Stimulated activated CD4-positive, alpha-beta T cell treated with anti-CD3 and anti-CD28 coated beads, Interleukin-4, amount 100 ng/mL, for 48 hours (primary cell): Measurements from ENCODE around the gene ARID5A.
A peak's percentile ranks its signal among the peaks of the same experiment; 100 is the strongest.

ENCODE experiments used
- DNase-seq, 2 donors: peaks; one replicate each; pipeline ENCODE4 v3.0.0-alpha.2; 2020; ENCODE audit warnings: low read depth in 2 of 2

ARID5A gene

DNA sequence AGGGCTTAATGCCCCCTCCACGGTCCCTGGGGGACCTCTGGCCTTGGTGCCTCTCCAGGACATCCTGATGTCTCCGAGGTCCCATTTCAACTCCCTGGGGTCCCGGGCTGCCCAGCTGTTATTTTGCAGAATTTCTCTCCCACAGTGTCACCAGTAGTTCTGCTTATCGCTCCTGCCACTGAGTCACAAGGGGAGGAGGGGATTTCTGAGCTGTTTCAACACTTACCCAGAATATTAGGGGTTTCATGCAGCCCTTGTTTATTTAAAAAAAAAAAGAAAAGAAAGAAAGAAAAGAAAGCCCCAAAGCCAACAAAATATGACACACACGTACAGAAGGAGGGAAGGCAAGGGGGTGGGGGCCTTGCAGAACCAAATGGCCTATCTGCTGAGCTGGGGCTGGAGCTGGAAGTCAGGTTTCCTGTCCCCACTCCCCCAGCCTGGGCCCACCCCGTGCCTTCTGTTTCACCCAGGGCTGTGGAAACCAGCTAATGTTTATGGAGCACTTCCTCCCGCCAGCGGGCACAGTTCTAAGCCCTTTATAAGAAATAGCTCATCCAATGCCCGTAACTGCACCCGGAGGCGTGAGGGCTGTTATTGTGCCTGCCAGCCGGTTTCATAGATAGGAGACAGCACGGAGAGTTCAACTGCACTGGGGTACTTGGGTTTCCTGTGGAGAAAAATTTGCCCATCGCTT, 8.4 kb upstream of the ARID5A start:
- DNase-seq, result peak; percentile 66 to 80

DNA sequence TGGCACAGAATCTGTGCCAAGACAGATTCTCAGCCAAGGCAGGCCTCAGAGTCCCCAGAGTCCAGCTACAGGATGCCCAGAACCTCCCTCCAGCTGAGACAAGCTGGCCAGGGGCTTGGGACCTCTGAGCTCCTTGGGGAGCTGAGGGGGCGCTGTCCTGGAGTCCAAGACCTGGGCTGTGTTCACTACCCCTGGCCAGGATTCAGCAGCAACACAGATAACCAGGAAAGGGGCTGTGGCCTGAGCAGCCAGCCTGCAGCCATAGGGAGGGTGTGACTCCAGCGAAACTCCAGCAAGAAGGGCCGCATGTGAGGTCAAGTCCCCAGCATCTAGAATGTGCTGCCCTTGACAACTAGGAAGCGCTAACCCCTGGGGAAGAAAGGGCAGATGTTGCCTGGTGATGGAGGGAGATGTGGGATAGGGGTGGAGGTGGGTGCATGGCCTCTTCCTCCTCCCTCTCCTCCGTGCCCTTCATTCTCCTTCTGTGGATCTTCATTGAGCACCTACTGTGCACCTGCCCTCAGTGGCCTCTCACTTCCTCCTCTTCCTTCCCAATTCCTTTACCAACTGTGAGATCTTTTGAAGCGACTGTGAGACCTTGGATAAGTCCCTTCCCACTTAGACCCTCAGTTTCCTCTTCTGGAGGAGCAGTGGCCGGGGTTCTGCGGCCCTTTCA, 7.7 kb upstream of the ARID5A start:
- DNase-seq, result no peak

DNA sequence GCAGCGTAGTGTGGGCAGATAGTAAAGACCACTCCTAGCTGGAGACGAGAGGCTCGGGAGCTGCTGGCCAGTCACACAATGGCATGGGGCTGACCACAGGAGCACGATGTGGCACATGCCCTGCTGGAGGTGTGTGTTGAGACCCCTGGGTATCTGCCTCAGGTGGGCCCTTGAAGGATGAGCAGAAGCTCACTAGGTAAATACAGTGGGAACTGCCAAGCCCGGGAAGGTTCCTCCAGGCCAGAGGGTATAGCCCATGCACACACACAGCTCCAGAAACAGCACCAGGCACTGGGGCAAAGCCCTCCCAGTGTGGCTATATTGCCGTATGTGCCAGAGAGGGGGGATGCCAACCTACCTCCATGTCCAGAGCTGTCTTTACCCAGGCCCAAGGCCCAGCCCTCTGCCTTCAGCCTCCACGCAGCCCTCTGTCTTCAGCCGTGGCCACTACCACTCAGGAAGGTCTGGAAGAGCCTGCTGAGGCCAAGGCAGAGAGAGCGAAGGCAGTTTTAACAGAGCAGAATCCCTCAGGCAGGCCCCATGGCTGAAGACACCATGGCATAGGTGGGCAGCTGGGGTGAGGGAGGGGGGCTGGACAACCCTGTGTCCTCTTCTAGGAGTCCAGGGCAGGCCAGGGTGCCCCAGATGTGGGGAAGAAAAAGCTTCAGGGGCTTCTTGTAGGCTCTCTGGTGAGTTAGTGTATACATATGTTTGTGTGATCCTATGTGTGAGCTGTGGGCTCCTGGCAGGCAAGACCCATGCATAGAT, 7.0 kb upstream of the ARID5A start:
- no peak for DNase-seq

DNA sequence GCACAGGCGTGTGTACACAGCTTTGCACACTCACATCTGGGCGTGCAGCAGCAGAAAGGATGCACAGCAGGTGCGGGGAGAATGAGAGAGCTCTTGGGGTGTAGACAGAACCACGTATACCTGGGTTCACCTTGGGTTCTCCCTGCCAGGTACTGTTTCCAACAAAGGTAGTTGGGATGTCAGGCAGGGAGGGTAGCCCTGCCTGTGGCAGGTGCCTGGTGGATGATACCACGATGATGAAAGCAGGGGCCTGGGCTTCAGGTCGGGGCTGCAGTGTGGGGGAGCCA, 6.5 kb upstream of the ARID5A start:
- DNase-seq, result no peak

DNA sequence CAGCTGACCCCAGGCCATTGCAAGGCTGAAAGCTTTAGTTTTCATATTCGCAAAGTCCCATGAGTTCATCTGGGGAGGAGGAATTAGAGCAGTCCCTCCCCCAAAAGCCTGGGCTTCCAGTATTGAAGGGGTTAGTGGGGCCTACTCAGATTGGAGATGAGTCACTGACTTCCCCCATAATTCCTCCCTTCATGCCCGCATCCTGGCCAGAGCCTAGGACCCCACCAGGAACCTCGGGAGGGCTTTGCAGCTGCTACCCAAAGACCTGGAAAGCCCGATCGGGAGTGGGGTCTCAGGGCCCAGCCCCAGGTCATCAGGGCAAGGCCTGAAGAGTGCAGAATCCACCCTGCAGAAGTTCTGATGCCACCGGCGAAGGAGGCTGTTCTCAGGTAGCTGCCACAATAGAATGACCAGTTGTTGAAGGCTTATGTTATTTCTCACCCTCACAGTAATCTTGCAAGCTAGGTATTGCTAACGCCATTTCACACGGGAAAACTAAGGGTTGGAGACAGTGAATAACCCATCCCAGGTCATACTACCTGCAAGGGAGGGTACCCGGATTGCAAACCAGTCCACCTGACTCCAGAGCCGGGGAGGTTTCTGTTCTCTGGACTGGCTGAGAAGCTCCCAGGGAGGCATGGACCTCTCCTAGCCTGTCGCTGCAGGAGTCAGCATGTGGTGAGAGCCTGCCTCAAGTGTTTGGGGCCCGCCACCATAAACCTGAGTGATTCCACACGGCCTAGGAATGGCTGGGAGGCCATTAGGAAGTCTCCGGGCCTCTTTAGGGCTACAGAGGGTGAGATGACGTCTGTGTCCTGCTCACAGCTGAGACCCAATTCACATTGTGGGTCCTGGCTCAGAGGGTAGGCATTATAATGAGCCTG, 5.8 kb upstream of the ARID5A start:
- no peak for DNase-seq

DNA sequence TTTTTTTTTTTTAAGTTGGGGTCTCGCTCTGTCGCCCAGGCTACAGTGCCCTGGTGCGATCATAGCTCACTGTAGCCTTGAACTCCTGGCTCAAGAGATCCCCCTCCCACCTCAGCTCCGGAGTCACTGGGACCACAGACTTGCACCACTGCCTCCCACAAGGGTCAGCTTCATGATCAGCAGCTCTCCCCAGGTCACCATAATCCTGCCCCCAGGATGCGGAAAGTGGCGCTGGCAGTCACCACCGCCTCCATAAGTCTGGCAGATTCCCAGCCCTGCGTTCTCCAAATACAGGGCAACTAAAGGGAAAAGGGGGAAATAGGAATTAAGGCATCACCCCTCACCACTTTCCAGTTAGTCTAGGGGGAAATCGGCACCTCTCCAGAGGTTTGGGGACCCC, 5.2 kb upstream of the ARID5A start:
- DNase-seq, result no peak

DNA sequence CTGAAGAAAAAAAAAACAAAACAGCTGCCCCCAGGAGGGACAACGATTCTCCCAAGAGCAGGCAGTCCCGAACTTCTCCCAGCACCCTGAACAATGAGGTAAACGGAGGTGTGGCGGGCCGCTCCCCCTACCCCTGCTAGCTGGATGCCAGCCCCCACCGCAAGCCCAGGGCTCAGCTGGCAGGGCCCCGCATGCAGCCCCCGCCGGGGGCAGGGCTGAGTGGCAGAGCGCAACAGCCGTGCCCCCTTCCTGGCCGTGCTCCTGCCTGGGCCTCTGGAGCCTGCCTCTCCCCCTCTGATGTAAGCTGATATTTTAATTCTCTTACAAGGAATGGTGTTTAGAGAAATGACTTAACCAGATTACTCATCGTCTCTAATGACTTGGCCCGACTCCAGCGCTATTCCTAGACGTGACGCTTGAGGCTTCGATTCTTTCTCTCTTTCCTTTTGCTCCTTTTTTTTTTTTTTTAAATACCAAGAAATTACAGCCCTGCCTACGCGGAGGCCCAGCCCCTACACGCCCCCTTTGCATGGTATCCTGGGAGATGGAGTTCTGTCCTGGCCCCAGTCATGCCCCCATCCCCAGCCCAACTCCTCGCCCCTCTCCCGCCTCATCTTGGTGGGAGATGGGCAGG, 4.6 kb upstream of the ARID5A start:
- peak; percentile 82 to 86 for DNase-seq

DNA sequence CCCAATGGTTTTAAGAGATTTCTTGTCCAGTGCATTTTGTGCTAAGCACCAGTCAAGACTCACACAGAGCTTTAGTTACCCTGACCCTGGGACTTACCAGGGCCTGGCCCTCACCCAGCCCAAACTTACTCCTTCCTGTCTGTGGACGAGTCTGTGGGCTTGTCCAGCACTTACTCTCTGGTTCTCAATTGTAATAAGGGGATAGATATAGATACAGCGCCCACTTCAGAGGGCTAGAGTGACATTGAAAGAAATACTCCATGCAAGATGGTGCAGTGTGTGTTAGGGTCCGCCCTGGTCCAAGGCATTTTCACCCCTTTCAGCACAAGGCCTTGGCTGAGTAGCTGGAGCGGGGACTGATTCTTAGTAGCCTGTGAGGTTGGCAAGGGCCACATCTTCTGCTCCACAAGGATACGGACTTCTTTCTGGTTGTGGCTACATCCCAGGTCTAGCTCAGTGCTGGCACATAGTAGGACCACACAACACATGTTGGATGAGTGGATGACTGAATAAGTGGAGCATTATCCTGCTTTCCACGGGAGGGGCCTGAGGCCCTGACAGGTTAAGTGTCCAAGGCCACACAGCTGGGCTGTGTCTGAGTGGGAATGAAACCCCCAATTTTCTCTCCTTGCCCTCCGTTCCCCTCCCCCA, 3.8 kb upstream of the ARID5A start:
- no peak for DNase-seq

DNA sequence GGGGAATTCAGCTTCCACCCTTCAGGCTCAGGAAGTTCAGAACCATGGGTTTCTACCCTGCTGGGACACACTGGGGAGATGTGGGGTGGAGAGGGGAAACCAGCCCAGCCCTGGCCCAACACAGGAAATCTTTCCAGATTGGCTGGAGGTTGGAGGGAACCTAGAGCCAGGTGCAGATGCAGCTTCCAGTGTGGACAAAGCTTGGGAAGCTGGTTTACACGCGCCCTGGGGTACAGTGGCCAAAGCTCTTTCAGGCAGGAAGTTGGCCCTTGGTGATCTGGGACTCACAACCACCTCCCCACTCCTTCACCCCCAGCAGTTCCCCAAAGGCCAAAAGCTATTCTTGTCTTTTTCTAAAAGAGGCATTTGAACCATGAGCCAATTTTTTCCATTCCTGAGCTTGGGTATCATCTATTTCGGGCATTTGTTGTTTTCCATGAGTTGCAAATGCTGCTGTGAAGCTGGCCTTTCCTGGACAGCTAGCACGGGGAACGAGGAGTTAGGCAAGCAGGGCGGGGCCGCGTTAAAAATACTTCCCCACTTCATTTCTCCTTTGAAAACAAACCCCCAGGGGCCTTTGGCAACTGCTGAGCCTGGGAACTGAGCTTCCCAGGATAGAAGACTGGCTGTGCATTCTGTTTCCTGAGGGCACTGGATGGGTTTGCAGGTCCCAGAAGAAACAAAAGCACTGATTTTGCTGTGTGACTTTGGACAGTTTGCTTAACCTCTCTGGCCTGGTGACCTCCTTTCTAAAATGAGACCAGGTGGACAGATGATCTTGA, 3.1 kb upstream of the ARID5A start:
- no peak for DNase-seq

DNA sequence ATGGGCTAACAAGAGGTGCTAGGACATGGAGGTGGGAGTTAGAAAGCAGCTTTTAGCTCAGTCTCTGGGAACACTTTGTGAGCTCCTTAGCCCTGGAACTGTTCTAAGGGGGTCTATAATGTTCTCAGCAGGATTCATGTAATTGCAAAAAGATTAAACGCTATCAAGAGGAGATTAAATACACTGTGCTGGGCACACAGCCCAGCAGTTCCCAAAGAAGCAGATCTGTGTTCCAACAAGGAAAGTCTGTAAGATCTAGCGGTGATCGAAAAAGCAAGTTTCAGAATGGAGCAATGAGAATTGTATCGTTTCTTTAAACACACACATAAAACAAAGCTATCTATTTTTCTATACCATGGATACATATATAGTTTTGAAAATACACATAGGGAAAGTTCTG, 2.4 kb upstream of the ARID5A start:
- no peak for DNase-seq

DNA sequence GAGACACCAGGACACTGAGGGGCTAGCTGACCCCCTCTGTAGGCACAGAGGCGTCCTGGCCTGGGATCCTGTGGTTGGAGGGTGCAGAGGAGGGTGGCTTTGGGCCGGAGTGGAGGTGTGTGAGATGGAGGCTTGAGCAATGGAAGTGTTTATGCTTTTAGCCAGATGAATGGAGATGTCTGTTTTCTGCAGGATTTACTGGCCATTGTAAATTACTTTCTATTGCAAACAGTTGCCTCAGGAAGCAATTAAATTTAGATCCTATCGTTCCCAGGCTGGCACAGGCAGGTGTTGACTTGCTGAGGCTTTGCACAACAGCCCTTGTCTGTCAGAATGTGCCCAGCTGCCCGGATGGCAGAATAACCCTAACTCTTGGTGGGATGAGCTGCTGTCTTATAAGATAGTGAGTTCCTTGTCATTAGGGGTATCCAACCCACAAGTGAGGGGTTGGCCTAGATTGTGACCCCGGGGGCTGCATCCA, 1.8 kb upstream of the ARID5A start:
- DNase-seq, result no peak

DNA sequence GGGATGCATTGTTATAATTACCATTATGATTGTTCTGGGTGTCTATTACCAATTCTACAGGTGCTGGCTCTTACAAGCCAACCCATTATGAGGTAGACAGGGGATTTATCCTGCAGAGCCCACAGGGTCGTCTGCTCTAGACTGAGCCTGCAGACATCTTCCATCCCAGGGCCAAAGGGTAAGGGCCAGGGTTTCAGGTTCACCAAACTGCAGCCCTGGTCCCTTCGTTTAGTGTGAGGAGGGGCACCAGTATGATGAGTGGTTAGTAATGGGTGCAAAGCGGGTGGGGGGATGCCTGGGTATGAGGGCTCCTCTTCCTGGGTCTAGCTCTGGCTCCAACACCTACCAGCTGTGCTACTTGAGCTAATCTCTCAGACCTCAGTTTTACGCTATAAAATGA, 1.2 kb upstream of the ARID5A start:
- DNase-seq, result no peak

DNA sequence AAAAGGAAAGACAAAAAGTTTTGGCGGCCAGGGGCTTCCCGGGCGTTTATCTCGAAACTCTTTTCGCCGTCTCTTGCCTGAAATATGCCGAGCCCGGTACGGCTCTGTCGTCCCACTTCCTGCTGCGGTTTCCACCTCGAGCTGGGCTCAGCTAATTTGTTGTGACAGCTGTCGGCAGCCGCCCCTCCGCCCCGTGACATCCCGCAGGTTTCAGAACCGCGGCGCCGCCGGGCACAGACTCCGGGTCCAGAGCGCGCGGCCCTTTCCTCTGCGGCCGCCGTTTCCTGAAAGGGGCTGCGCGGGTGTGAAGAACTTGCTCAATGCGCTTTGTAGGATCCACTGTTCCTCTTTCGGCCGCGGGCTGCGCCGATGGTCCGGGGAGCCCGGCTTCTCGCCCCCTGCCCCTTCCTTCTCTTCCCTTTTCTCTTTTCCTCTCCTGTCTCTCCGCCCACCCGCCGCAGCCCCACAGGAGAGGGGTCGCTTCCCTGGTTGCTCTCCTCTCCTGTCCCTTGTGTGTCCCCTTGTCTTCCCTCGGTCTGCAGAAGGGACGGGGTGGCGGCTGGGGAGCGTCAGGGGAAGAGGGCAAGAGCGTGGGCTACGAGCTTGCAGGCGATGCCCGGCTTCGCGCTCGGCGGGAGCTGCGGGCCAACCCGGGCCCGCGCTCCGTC, 648 bp downstream of the ARID5A start:
- peak; percentile 69 to 83 for DNase-seq

DNA sequence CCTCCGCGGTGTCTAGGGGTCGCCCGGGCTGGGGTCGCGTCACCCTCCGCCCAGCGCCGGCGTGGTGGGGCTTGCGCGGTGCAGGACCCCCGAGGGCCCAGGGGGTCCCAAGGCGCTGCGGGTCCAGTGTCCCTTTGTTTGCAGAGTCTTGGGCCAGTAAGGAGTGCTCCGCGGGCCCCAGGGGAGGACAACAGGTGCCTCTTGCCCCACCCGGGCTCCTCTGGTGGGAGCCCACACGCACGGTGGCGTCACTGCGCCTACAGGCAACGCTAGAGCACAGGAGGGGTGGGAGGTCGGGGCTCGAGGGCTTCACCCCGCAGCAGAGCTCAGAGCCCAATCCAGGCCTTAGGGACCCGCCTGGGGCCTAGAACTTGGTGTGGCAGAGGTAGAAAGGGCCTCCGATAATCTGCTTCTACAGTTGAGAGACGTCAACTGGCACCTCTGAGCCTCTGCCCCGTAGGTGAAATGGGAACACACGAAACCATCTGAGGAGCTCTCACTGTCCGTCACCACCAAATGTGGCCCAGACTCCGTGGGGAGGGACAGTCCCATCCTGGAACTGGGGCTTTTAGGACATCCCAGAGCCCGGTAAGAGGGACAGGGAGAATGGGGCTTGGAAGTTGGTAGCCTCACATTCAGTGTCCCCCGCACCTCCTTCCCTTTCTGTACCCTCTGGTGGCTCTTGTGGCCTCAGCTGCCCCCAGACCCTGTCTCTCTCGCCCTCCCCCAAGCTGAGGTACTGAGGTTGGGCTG, 1.4 kb downstream of the ARID5A start:
- DNase-seq, result no peak

DNA sequence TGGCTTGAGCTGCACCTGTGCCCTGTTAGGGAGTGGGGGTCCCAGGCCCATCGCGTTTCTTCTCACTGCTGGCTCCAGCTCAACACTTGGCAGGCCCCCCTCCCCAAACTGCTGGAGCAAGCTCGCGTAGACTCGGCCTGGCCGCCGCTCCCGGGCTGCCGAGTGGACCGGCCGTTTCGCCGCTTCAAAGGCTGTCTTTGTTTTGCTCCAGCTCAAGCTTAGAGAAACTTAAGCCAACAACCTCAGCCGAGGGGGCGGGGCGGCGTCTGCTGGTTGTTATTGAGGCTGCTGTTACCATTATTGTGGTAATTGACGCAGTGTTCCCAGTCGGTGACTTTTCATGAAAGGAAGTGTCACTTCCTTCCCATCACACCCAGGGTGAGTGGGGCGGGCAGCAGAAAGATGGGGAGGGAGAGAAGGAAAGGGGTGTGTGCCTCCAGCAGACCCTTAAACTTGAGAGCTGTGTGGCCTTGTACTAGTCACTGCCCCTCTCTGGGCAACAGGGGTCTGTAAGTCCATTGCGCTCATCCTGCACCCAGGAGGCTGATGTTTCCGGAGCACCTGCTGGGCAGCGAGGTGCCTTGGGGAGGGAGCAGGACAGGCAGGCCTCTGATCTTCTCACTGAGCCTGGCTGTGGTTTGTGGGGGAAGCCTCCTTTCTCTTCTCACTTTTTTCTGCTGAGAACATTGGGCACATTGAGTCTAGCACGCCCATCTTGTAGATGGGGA, 2.1 kb downstream of the ARID5A start:
- peak; percentile 84 to 89 for DNase-seq

DNA sequence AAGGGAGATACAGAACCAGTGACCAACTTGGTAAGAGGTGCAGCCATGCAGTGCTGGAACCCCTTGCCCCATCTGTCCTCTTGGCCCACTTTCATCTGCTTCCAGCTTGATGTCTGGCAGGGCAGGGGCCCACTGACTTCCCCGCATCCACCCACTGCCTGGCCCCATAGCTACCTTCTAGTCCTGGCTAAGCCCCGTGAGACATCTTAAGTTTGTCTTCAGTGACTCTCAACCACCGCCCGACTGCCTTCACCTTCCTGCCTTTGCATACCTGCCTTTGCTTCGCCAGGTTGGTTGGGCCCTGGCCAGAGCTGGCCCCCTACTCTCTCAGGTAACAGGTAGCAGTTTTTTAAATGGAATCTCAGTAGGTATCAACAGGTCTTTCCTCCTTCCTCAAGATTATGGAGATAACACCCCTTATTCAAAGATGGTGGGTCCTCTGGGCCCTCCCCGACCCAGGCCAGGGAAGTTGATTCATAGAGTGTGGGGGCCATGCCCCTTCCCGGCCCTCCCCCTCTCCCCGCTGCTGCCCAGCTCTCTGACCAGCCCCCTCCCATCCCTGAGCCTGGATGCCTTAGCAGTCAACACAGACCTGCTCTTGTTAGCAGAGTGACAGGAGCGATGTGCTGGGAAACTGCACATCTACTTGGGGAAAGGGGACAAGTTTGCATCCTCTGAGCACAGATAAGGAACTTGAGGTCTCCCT, 2.8 kb downstream of the ARID5A start:
- DNase-seq, result no peak

DNA sequence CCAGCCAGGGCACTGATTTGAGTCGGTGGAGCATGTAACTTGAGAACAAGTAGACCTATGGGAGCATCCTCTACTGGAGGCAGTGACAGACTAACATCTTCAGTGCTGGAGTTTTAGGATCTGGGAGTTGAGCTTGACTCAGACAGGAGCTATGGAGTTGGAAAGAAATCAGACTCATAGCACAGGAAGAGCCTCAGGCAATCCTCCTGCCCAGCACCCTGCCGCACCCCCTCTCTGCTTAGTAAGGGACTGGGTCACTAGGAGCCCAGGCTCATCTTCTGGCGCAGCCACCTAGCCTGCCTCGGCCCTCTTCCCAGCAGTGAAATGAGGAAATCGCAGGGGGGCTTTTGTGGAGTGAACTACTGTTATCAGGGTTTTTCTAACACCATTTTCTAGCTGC, 3.6 kb downstream of the ARID5A start:
- no peak for DNase-seq
